ENCODE data around the gene ABHD17A. TPM values are rescaled to one million over a fixed set of nuclear protein-coding genes. Genes with fewer than 3 reads are reported as not detected.
"Not testable (repeated sequence)": the region's sequence is repeated elsewhere in the genome, so short reads cannot be mapped to it uniquely, and the experiment has no call there.

The ABHD17A gene
- 60.4 and 62.0 TPM in 2 replicates for total RNA-seq (ENCODE audit: low replicate concordance)
- long read RNA-seq: 0 reads

DNA sequence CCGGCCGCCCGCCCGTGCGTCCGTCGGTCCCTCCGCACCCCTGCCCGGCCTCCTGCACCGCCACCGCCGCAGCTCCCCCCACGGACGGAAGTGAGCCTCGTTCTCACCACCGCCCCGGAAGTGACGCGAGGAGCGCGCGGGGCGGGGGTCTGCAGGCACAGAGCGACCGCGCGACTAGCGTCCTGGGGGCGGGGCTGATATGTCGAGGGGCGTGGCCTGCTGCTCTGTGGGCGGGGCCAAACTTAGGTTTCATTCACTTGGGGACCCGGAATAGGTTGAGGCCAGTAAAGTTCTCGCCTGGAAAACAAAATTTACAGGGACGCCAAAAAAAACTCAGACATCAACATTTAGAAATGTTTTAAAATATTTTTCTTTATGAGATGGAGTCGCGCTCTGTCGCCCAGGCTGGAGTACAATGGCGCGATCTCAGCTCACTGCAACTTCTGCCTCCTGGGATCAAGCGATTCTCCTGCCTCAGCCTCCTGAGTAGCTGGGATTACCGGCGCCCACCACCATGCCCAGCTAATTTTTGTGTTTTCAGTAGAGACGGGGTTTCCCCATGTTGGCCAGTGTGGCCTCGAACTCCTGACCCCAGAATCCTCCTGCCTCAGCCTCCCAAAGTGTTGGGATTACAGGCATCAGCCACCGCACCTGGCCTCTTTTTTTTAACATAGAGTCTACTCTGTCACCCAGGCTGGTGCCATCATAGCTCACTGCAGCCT is at the start of gene ABHD17A:
Gene ABHD17A (minus strand): TSS at position 99 of the 722 bp plus-strand sequence. CDS start 3,930 bp downstream, outside the sequence.
- peak within 1 kb of the TSS; percentile 95 for H3K27ac Mint-ChIP-seq
- peak; percentile 95 for DNase-seq (ENCODE audit: extremely low spot score, unreplicated experiment)
- not testable (repeated sequence) for H3K27me3 Mint-ChIP-seq, H3K36me3 Mint-ChIP-seq, H3K9me3 Mint-ChIP-seq
- H3K4me3 Mint-ChIP-seq: peak within 1 kb of the TSS; percentile 98
- H3K4me1 Mint-ChIP-seq (ENCODE audit: unreplicated experiment): peaks cover 30% of the 10 kb centered on the region

GRCh38 chr19:1933942-1934341 is 48.6 kb upstream of the ABHD17A start:
- no peak overlapping the region for H3K27ac Mint-ChIP-seq

DNA sequence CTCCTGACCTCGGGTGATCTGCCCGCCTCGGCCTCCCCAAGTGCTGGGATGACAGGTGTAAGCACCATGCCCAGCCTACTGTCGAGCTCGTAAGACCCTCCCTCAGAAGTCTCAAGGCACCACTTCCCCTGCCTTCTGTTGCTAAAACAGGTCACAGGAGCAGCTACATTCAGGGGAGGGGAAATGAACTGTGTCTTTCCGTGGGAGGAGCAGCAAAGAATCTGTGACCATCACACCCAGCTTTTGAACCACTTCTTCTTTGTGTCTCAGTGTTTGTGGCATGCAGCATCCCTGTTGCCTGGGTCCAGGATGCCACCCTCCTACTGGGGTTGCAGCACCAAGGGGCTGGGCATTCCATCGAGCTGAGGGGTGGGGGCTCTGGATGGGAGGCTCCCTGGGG is 47.9 kb upstream of the ABHD17A start:
- H3K4me1 Mint-ChIP-seq (ENCODE audit: unreplicated experiment): no peaks in the 10 kb centered on the region
- H3K27me3 Mint-ChIP-seq: no peaks in the 10 kb centered on the region
- H3K36me3 Mint-ChIP-seq: no peaks in the 10 kb centered on the region
- TF ChIP-seq CTCF (conservative IDR thresholded peaks at IDR 0.05): no peak
- no peak overlapping the region for H3K4me3 Mint-ChIP-seq
- no peak for DNase-seq (ENCODE audit: extremely low spot score, unreplicated experiment)
- H3K9me3 Mint-ChIP-seq: no peaks in the 10 kb centered on the region
- H3K27ac Mint-ChIP-seq: no peak overlapping the region

More at GRCh38 chr19:1933942-1934341, 48.6 kb upstream of the ABHD17A start:
- no peak for TF ChIP-seq CTCF (conservative IDR thresholded peaks at IDR 0.05)
- Mint-ChIP-seq H3K4me3 (no peak overlapping the region), H3K4me1 (ENCODE audit: unreplicated experiment) (no peaks in the 10 kb centered on the region), H3K9me3 (no peaks in the 10 kb centered on the region), H3K27me3 (no peaks in the 10 kb centered on the region), H3K36me3 (no peaks in the 10 kb centered on the region)
- DNase-seq (ENCODE audit: extremely low spot score, unreplicated experiment): no peak

GRCh38 chr19:1932395-1932794 is 47.1 kb upstream of the ABHD17A start:
- DNase-seq (ENCODE audit: extremely low spot score, unreplicated experiment): no peak
- Mint-ChIP-seq H3K27me3 (no peaks in the 10 kb centered on the region), H3K4me3 (no peak overlapping the region), H3K27ac (no peak overlapping the region), H3K4me1 (ENCODE audit: unreplicated experiment) (peaks cover 6% of the 10 kb centered on the region), H3K9me3 (no peaks in the 10 kb centered on the region), H3K36me3 (peaks cover 5% of the 10 kb centered on the region)
- no peak for TF ChIP-seq CTCF (conservative IDR thresholded peaks at IDR 0.05)

DNA sequence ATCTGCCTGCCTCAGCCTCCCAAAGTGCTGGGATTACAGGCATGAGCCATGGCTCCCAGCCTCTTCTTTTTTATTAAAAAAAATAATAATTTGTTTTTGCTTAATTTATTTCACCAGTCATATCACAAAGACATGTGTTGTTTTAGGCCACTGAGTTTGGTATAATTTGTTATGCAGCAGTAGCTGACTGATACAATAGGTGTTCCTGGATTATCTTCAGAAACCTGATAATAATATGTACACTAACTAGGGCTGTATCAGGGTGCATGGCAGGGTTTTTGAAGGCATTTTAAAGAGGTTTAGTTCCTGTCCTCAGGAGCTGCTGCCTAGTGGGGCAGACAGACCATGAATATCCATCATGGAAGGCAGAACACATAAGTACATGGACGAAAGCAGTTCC is 46.1 kb upstream of the ABHD17A start:
- Mint-ChIP-seq H3K27ac (peak overlapping the region; percentile 34), H3K4me1 (ENCODE audit: unreplicated experiment) (peaks cover 6% of the 10 kb centered on the region), H3K36me3 (peaks cover 5% of the 10 kb centered on the region), H3K9me3 (no peaks in the 10 kb centered on the region), H3K27me3 (no peaks in the 10 kb centered on the region), H3K4me3 (peak overlapping the region; percentile 36)
- no peak for DNase-seq (ENCODE audit: extremely low spot score, unreplicated experiment)
- TF ChIP-seq CTCF (conservative IDR thresholded peaks at IDR 0.05): no peak

DNA sequence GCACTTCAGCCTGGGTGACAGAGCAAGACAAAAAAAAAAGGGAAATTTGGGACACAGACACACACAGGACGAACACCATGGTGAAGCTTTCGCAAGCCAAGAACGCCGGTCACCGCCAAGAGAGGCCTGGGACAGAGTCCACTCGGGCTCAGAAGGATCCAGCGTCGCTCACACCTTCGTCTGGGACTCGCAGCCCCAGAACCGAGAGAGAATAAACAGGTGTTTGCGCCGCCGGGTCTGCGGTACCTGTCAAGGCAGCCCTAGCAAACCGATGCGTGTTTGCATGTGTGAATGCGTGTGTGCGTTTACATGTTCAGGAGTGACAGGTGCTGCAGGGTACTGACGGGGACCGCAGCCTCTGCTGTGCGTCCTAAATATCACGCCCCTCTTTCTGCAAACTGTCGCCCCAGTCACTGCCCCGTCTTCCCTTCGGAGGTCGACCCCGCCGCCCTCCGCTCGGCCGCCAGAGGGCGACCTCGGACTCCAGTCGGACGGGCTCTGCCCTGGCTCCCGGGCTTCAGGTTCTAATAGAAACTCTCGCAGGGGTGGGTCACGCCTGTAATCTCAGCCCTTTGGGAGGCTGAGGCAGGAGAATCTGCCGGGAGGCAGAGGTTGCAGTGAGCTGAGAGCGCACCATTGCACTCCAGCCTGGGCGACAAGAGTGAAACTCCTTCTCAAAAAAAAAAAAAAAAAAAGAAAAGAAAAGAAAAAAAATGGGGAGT is 43.9 kb upstream of the ABHD17A start:
- H3K4me1 Mint-ChIP-seq (ENCODE audit: unreplicated experiment): peaks cover 6% of the 10 kb centered on the region
- TF ChIP-seq CTCF (conservative IDR thresholded peaks at IDR 0.05): peak; percentile 94

More for the DNA sequence above, 43.9 kb upstream of the ABHD17A start:
- H3K4me3 Mint-ChIP-seq: peak overlapping the region; percentile 77
- H3K27ac Mint-ChIP-seq: peak overlapping the region; percentile 72
- H3K36me3 Mint-ChIP-seq: peaks cover 5% of the 10 kb centered on the region
- H3K27me3 Mint-ChIP-seq: no peaks in the 10 kb centered on the region
- peak; percentile 85 for DNase-seq (ENCODE audit: extremely low spot score, unreplicated experiment)
- H3K9me3 Mint-ChIP-seq: no peaks in the 10 kb centered on the region

Data from type B pancreatic cell (in vitro differentiated cells).